Smooth muscle cell (in vitro differentiated cells): Measurements from ENCODE around the gene PCDHGC5. TPM values are rescaled to one million over a fixed set of nuclear protein-coding genes. Genes with fewer than 3 reads are reported as not detected.

Source experiments
- DNase-seq: peaks from one replicate; lab custom pipeline; 2025; ENCODE audit not compliant: unreplicated experiment; lab: John Stamatoyannopoulos, UW
- H2AFZ ChIP-seq: fragments of 200-600 bp; sonication (generic); 2 replicates; pipeline ENCODE4 v1.6.0; 2016; ENCODE audit warnings: antibody characterized with exemption, low read depth, mild to moderate bottlenecking
- H3F3A ChIP-seq: fragments of 200-600 bp; sonication (generic); 2 replicates; pipeline ENCODE4 v1.6.0; 2017; ENCODE audit warnings: antibody characterized with exemption, low read depth
- H3K27ac ChIP-seq: fragments of 200-600 bp; sonication (generic); 2 replicates; pipeline ENCODE4 v1.5.1; 2016; ENCODE audit warnings: low read depth, mild to moderate bottlenecking
- H3K27me3 ChIP-seq: fragments of 200-600 bp; sonication (generic); 2 replicates; pipeline ENCODE4 v1.6.1; 2016; ENCODE audit warnings: low read depth, mild to moderate bottlenecking
- H3K36me3 ChIP-seq: fragments of 200-600 bp; sonication (generic); 2 replicates; pipeline ENCODE4 v1.5.1; 2016; ENCODE audit warnings: low read depth
- H3K4me1 ChIP-seq: fragments of 200-600 bp; sonication (generic); 2 replicates; pipeline ENCODE4 v1.5.1; 2016; ENCODE audit warnings: low read depth
- H3K4me2 ChIP-seq: fragments of 200-600 bp; sonication (generic); 2 replicates; pipeline ENCODE4 v1.6.0; 2016; ENCODE audit warnings: mild to moderate bottlenecking
- H3K4me3 ChIP-seq: fragments of 200-600 bp; sonication (generic); 2 replicates; pipeline ENCODE4 v1.5.1; 2016; ENCODE audit warnings: mild to moderate bottlenecking
- H3K79me2 ChIP-seq: fragments of 200-600 bp; sonication (generic); 2 replicates; pipeline ENCODE4 v1.6.0; 2016; ENCODE audit warnings: low read depth, mild to moderate bottlenecking
- H3K9ac ChIP-seq: fragments of 200-600 bp; sonication (generic); 2 replicates; pipeline ENCODE4 v1.6.0; 2016; ENCODE audit warnings: low read depth
- H3K9me3 ChIP-seq: fragments of 200-600 bp; sonication (generic); replicated peaks from 2 replicates; pipeline ENCODE4 v1.5.1; 2016; ENCODE audit warnings: low read depth
- H4K20me1 ChIP-seq: fragments of 200-600 bp; sonication (generic); 2 replicates; pipeline ENCODE4 v1.6.0; 2016; ENCODE audit warnings: low read depth
- CTCF ChIP-seq: fragments of 200-600 bp; sonication (generic); IDR thresholded peaks from 2 replicates; pipeline ENCODE4 v1.5.1; 2017; ENCODE audit warnings: borderline replicate concordance, mild to moderate bottlenecking, antibody characterized with exemption; ENCODE audit not compliant: insufficient read depth, poor library complexity, severe bottlenecking
- WGBS: methylation state at CpG from one replicate; pipeline ENCODE4 v1.1.7; 2016; ENCODE audit warnings: low lambda C conversion rate; 5-methylcytosine and 5-hydroxymethylcytosine counted together
- polyA plus RNA-seq: library from polyadenylated mRNA; unstranded; fragments of >200 nt; fragmentation: Nextera tagmentation; extraction: Ambion mirVana; gene quantifications from 2 replicates; pipeline ENCODE4 v1.2.1, GENCODE V29; 2016
- total RNA-seq: library from RNA; depleted of rRNA; stranded (reverse); fragments of >200 nt; gene quantifications from 2 replicates; pipeline ENCODE4 v1.2.3, GENCODE V29; 2014

The PCDHGC5 gene
- total and polyA plus RNA-seq, 2 experiments from 2014 or later: 1.8 to 3.3 TPM

- no peaks in the 10 kb centered on the region for H3K27me3 ChIP-seq
- H3K9ac ChIP-seq: no peak overlapping the region
- H4K20me1 ChIP-seq: peaks cover 99% of the 10 kb centered on the region
- H3K9me3 ChIP-seq: no peaks in the 10 kb centered on the region
- no peaks in the 10 kb centered on the region for H3K36me3 ChIP-seq
- DNase-seq: no peak
- H3K4me3 ChIP-seq: no peak overlapping the region
- peaks cover 30% of the 10 kb centered on the region for H3F3A ChIP-seq
- H3K79me2 ChIP-seq: peaks cover 53% of the 10 kb centered on the region
- no peak overlapping the region for H2AFZ ChIP-seq
- peaks cover 12% of the 10 kb centered on the region for H3K4me1 ChIP-seq
- no peak overlapping the region for H3K4me2 ChIP-seq
- WGBS: over 99% methylated on average over 7 of the region's 7 CpGs
- no peak overlapping the region for H3K27ac ChIP-seq
- no peak for TF ChIP-seq CTCF
Measured at GRCh38 chr5:141487131-141487530, 1.8 kb upstream of the PCDHGC5 start.

GRCh38 chr5:141489841-141490240 is 960 bp downstream of the PCDHGC5 start:
- Histone ChIP-seq H3K4me1 (peaks cover 11% of the 10 kb centered on the region), H3K27me3 (no peaks in the 10 kb centered on the region), H3K36me3 (no peaks in the 10 kb centered on the region), H3K27ac (peak overlapping the region; percentile 81), H3F3A (peaks cover 45% of the 10 kb centered on the region), H3K79me2 (peaks cover 49% of the 10 kb centered on the region), H4K20me1 (peaks cover 84% of the 10 kb centered on the region), H2AFZ (no peak overlapping the region), H3K9ac (no peak overlapping the region), H3K9me3 (no peaks in the 10 kb centered on the region), H3K4me2 (peak overlapping the region; percentile 82), H3K4me3 (no peak overlapping the region)
- no peak for DNase-seq
- WGBS: 97% methylated on average over 10 of the region's 10 CpGs
- TF ChIP-seq CTCF: no peak

GRCh38 chr5:141490271-141490670 is 1.4 kb downstream of the PCDHGC5 start:
- Histone ChIP-seq H3K27me3 (no peaks in the 10 kb centered on the region), H3K79me2 (peaks cover 45% of the 10 kb centered on the region), H3K9me3 (no peaks in the 10 kb centered on the region), H3K9ac (no peak overlapping the region), H3K4me1 (peaks cover 15% of the 10 kb centered on the region), H3K27ac (peak overlapping the region; percentile 81), H3F3A (peaks cover 45% of the 10 kb centered on the region), H3K4me3 (no peak overlapping the region), H3K36me3 (no peaks in the 10 kb centered on the region), H4K20me1 (peaks cover 80% of the 10 kb centered on the region), H2AFZ (no peak overlapping the region), H3K4me2 (peak overlapping the region; percentile 82)
- WGBS: 97% methylated on average over 10 of the region's 10 CpGs
- no peak for TF ChIP-seq CTCF
- DNase-seq: no peak

- Histone ChIP-seq H3K4me2 (no peak overlapping the region), H3K79me2 (peaks cover 42% of the 10 kb centered on the region), H3K9me3 (no peaks in the 10 kb centered on the region), H3K4me3 (no peak overlapping the region), H2AFZ (no peak overlapping the region), H4K20me1 (peaks cover 75% of the 10 kb centered on the region), H3K36me3 (no peaks in the 10 kb centered on the region), H3K9ac (no peak overlapping the region), H3K4me1 (peaks cover 20% of the 10 kb centered on the region), H3K27ac (no peak overlapping the region), H3F3A (peaks cover 45% of the 10 kb centered on the region), H3K27me3 (no peaks in the 10 kb centered on the region)
- DNase-seq: no peak
- 97% methylated on average over 13 of the region's 13 CpGs for WGBS
- TF ChIP-seq CTCF: no peak
Measured at GRCh38 chr5:141490771-141491170, 1.9 kb downstream of the PCDHGC5 start.
